HCT116 (cell line): Measurements from ENCODE around the gene PRMT7. TPM values are rescaled to one million over a fixed set of nuclear protein-coding genes. Genes with fewer than 3 reads are reported as not detected.

Experiments
- ATAC-seq: fragments of 200-7000 bp; cut with Tn5 transposase; 2 replicates; pipeline ENCODE4 v1.9.1; 2020; ENCODE audit warnings: mild to moderate bottlenecking, moderate library complexity
- BruUV-seq: library from RNA; stranded (reverse); fragments of 400-500 nt; replicated peaks from 2 replicates; lab custom pipeline; 2021; lab: Mats Ljungman, UMichigan
- CTCF ChIA-PET: fragments of 300-600 bp; sonication (Branson Sonifier 250); formaldehyde crosslinking; loops from one replicate; lab custom pipeline; 2021; ENCODE audit warnings: antibody characterized with exemption; lab: Charles Lee
- POLR2A ChIA-PET: fragments of 300-600, 350-600 bp; sonication (Branson Sonifier 250); formaldehyde crosslinking; loops from one replicate; lab custom pipeline; 2021; ENCODE audit warnings: antibody characterized with exemption; lab: Charles Lee
- RAD21 ChIA-PET, 2 experiments: fragments of 300-600 bp; sonication (Branson Sonifier 250); formaldehyde crosslinking; loops; one replicate each; lab custom pipeline; 2023; ENCODE audit warnings: low total read pairs in 2 of 2; ENCODE audit not compliant: uncharacterized antibody in 2 of 2, unreplicated experiment in 2 of 2, low non-redundant PET in 1 of 2; lab: Charles Lee
- DNase-seq: peaks from one replicate; pipeline ENCODE4 v3.0.0-alpha.2; 2010; ENCODE audit warnings: low read depth, low spot score
- H2AFZ ChIP-seq: fragments of 200-600 bp; shearing (Covaris generic), sonication (generic); 2 replicates; pipeline ENCODE4 v1.6.1; 2017; ENCODE audit warnings: low read depth, mixed run types, mixed read lengths, antibody characterized with exemption, low read length; ENCODE audit not compliant: poor library complexity, severe bottlenecking
- H3K27ac ChIP-seq: 2 replicates; pipeline ENCODE4 v1.5.1; 2012; ENCODE audit warnings: low read depth, low read length
- H3K27me3 ChIP-seq: fragments of 200-600 bp; sonication (generic); 2 replicates; pipeline ENCODE4 v1.6.1; 2016; ENCODE audit warnings: mixed run types, low read length, mixed read lengths; ENCODE audit not compliant: insufficient read depth
- H3K36me3 ChIP-seq, 2 experiments: fragments of 200-500 bp in 1 of 2; fragments of 200-600 bp in 1 of 2; sonication (Bioruptor generic) in 1 of 2; sonication (generic) in 1 of 2; 2 replicates each; pipeline versions ENCODE4 v1.5.1 to v1.6.1; 2014 to 2016; ENCODE audit warnings: low read length in 2 of 2, inconsistent platforms in 1 of 2, mixed read lengths in 1 of 2, mixed run types in 1 of 2; ENCODE audit not compliant: insufficient read depth in 2 of 2, control insufficient read depth in 1 of 2
- H3K4me1 ChIP-seq, 2 experiments: fragments of 200-600 bp in 1 of 2; sonication (generic) in 1 of 2; 2 replicates each; pipeline versions ENCODE4 v1.5.1 to v1.6.1; 2012 to 2017; ENCODE audit warnings: low read length in 2 of 2, inconsistent platforms in 1 of 2, mild to moderate bottlenecking in 1 of 2, mixed read lengths in 1 of 2, mixed run types in 1 of 2, moderate library complexity in 1 of 2; ENCODE audit not compliant: insufficient read depth in 2 of 2, control insufficient read depth in 1 of 2
- H3K4me2 ChIP-seq: fragments of 200-600 bp; sonication (generic); 2 replicates; pipeline ENCODE4 v1.6.1; 2017; ENCODE audit warnings: mixed run types, low read length, mixed read lengths
- H3K4me3 ChIP-seq, 2 experiments: fragments of 200-600 bp in 1 of 2; sonication (generic) in 1 of 2; replicated peaks in 1 of 2; 2 replicates each; pipeline ENCODE4 v1.5.1; 2011 to 2016; ENCODE audit warnings: low read length in 2 of 2, control low read depth in 1 of 2, low read depth in 1 of 2, mild to moderate bottlenecking in 1 of 2, mixed read lengths in 1 of 2, mixed run types in 1 of 2
- H3K79me2 ChIP-seq: fragments of 200-600 bp; sonication (generic); 2 replicates; pipeline ENCODE4 v1.6.1; 2017; ENCODE audit warnings: mild to moderate bottlenecking, mixed run types, low read length, moderate library complexity, mixed read lengths; ENCODE audit not compliant: insufficient read depth
- H3K9ac ChIP-seq: fragments of 200-600 bp; sonication (generic); 2 replicates; pipeline ENCODE4 v1.6.1; 2016; ENCODE audit warnings: low read length, mixed read lengths
- H3K9me2 ChIP-seq: fragments of 200-600 bp; sonication (generic), shearing (Covaris generic); 2 replicates; pipeline ENCODE4 v1.6.1; 2017; ENCODE audit warnings: mixed run types, mild to moderate bottlenecking, moderate library complexity; ENCODE audit not compliant: insufficient read depth
- H3K9me3 ChIP-seq, 2 experiments: fragments of 200-500 bp in 1 of 2; fragments of 200-600 bp in 1 of 2; sonication (Bioruptor generic) in 1 of 2; sonication (generic) in 1 of 2; 2 replicates each; pipeline ENCODE4 v1.6.1; 2014 to 2017; ENCODE audit warnings: low read length in 2 of 2, mixed read lengths in 2 of 2, inconsistent platforms in 1 of 2, low read depth in 1 of 2, mild to moderate bottlenecking in 1 of 2, mixed run types in 1 of 2, moderate library complexity in 1 of 2; ENCODE audit not compliant: control insufficient read depth in 1 of 2, insufficient read depth in 1 of 2
- H4K20me1 ChIP-seq: fragments of 200-600 bp; sonication (generic), shearing (Covaris generic); 2 replicates; pipeline ENCODE4 v1.6.1; 2017; ENCODE audit warnings: mixed run types, mild to moderate bottlenecking, moderate library complexity; ENCODE audit not compliant: insufficient read depth
- CBX3 ChIP-seq: IDR thresholded peaks from 2 replicates; pipeline ENCODE4 v1.6.1; 2012; ENCODE audit warnings: low read depth
- CEBPB ChIP-seq: IDR thresholded peaks from 2 replicates; pipeline ENCODE4 v1.6.1; 2012; ENCODE audit warnings: low read depth
- EGR1 ChIP-seq: IDR thresholded peaks from 2 replicates; pipeline ENCODE4 v1.6.1; 2012; ENCODE audit warnings: low read depth
- EZH2 ChIP-seq: fragments of 200-600 bp; sonication (generic); IDR thresholded peaks from 2 replicates; pipeline ENCODE4 v1.6.1; 2017; ENCODE audit warnings: antibody characterized with exemption, mixed run types
- EZH2phosphoT487 ChIP-seq: fragments of 200-600 bp; IDR thresholded peaks from 2 replicates; pipeline ENCODE4 v1.6.1; 2018; ENCODE audit warnings: antibody characterized with exemption, borderline replicate concordance
- JUND ChIP-seq: IDR thresholded peaks from 2 replicates; pipeline ENCODE4 v1.6.1; 2012
- MAX ChIP-seq: IDR thresholded peaks from 2 replicates; pipeline ENCODE4 v1.6.1; 2012
- POLR2A ChIP-seq: IDR thresholded peaks from 2 replicates; pipeline ENCODE4 v1.7.0; 2011; ENCODE audit warnings: borderline replicate concordance; ENCODE audit not compliant: insufficient read depth, insufficient read length; ENCODE audit errors: extremely low read depth
- REST ChIP-seq: IDR thresholded peaks from 2 replicates; pipeline ENCODE4 v1.6.1; 2012; ENCODE audit warnings: low read depth
- SIN3A ChIP-seq: IDR thresholded peaks from 2 replicates; pipeline ENCODE4 v1.6.1; 2012; ENCODE audit warnings: low read depth
- SP1 ChIP-seq: IDR thresholded peaks from 2 replicates; pipeline ENCODE4 v1.6.1; 2012; ENCODE audit warnings: low read depth
- SRF ChIP-seq: IDR thresholded peaks from 2 replicates; pipeline ENCODE4 v1.6.1; 2012; ENCODE audit warnings: low read depth
- TCF7L2 ChIP-seq: IDR thresholded peaks from 2 replicates; pipeline ENCODE4 v1.7.0; 2011; ENCODE audit warnings: borderline replicate concordance, inconsistent platforms; ENCODE audit not compliant: insufficient read depth, insufficient read length; ENCODE audit errors: extremely low read depth
- YY1 ChIP-seq: IDR thresholded peaks from 2 replicates; pipeline ENCODE4 v1.6.1; 2011; ENCODE audit warnings: low read length, low read depth, moderate library complexity, mild to moderate bottlenecking; ENCODE audit not compliant: insufficient replicate concordance; ENCODE audit errors: extremely low read depth
- intact Hi-C: fragments of 100-400 bp; cut with micrococcal nuclease; formaldehyde crosslinking; loops from 2 replicates; pipeline ENCODE4 v1.10.0; 2022
- total RNA-seq: library from RNA; stranded (reverse); gene quantifications from one replicate; pipeline ENCODE4 v1.2.1, GENCODE V29; 2021; ENCODE audit not compliant: unreplicated experiment

Gene PRMT7
- total RNA-seq, 1 experiment from 2014 or later, result 34.4 TPM

- ATAC-seq (no peak), DNase-seq (no peak)
- Histone ChIP-seq H2AFZ (no peak overlapping the region), H3K9me3 (no peaks in the 10 kb centered on the region), H3K27me3 (no peaks in the 10 kb centered on the region), H3K4me3 (no peak overlapping the region), H3K4me1 (no peaks in the 10 kb centered on the region), H3K4me2 (no peak overlapping the region), H3K79me2 (no peaks in the 10 kb centered on the region), H3K27ac (no peak overlapping the region), H3K36me3 (peaks cover 13 to 41% of the 10 kb centered on the region in 2 experiments), H3K9me2 (no peaks in the 10 kb centered on the region), H3K9ac (no peak overlapping the region), H4K20me1 (no peaks in the 10 kb centered on the region)
- RAD21 ChIA-PET, result no interaction called here
- intact Hi-C loops, result no loop called here
- TF ChIP-seq CEBPB, result no peak
- TF ChIP-seq EZH2phosphoT487, result no peak
- TF ChIP-seq EZH2, result no peak
- no peak for TF ChIP-seq MAX
- no peak for TF ChIP-seq JUND
- TF ChIP-seq YY1, result no peak
- TF ChIP-seq EGR1, result no peak
- CTCF ChIA-PET, result no interaction called here
- POLR2A ChIA-PET, result no interaction called here
- BruUV-seq, result no TSS peak
These were observed 39.1 kb downstream of the PRMT7 start for GRCh38 chr16:68349838-68350410.

GRCh38 chr16:68350813-68351350, 40.1 kb downstream of the PRMT7 start:
- Histone ChIP-seq H3K36me3 (peaks cover 11 to 39% of the 10 kb centered on the region in 2 experiments), H3K9me2 (no peaks in the 10 kb centered on the region), H4K20me1 (no peaks in the 10 kb centered on the region), H2AFZ (no peak overlapping the region), H3K4me1 (no peaks in the 10 kb centered on the region), H3K4me2 (no peak overlapping the region), H3K27ac (no peak overlapping the region), H3K9me3 (no peaks in the 10 kb centered on the region), H3K79me2 (no peaks in the 10 kb centered on the region), H3K9ac (no peak overlapping the region), H3K27me3 (no peaks in the 10 kb centered on the region), H3K4me3 (no peak overlapping the region)
- no peak for DNase-seq
- CTCF ChIA-PET, result no interaction called here
- RAD21 ChIA-PET, result no interaction called here
- no TSS peak for BruUV-seq
- no peak for ATAC-seq
- intact Hi-C loops, result no loop called here
- POLR2A ChIA-PET, result no interaction called here
- TF ChIP-seq CBX3 (no peak), SIN3A (no peak), EZH2 (no peak), TCF7L2 (no peak), SRF (no peak), YY1 (no peak), EZH2phosphoT487 (no peak), SP1 (no peak), REST (no peak), POLR2A (no peak), JUND (no peak), MAX (no peak)
